Duodenal mucosa (tissue), 2 donors: ENCODE data around the gene ATP8B1.
"Not testable (repeated sequence)": the region's sequence is repeated elsewhere in the genome, so short reads cannot be mapped to it uniquely, and the experiment has no call there.

ENCODE experiments used
- H3K27ac ChIP-seq: one replicate; pipeline ENCODE4 v1.7.0; 2013; ENCODE audit warnings: low read depth, low read length
- H3K27me3 ChIP-seq, 2 donors: one replicate each; pipeline ENCODE4 v1.7.0; 2013; ENCODE audit warnings: low read length in 2 of 2, control low read depth in 1 of 2; ENCODE audit not compliant: insufficient read depth in 2 of 2, control insufficient read depth in 1 of 2
- H3K36me3 ChIP-seq, 2 donors: one replicate each; pipeline ENCODE4 v1.7.0; 2013; ENCODE audit warnings: low read length in 2 of 2, control low read depth in 1 of 2; ENCODE audit not compliant: insufficient read depth in 2 of 2, control insufficient read depth in 1 of 2
- H3K4me1 ChIP-seq, 2 donors: one replicate each; pipeline ENCODE4 v1.7.0; 2013; ENCODE audit warnings: low read length in 2 of 2, control low read depth in 1 of 2; ENCODE audit not compliant: insufficient read depth in 2 of 2, control insufficient read depth in 1 of 2
- H3K4me3 ChIP-seq, 2 donors: one replicate each; pipeline ENCODE4 v1.7.0; 2013; ENCODE audit warnings: low read length in 2 of 2, low read depth in 1 of 2
- H3K9ac ChIP-seq, 2 donors: one replicate each; pipeline ENCODE4 v1.7.0; 2013; ENCODE audit warnings: low read length in 2 of 2, low read depth in 1 of 2
- H3K9me3 ChIP-seq, 2 donors: one replicate each; pipeline ENCODE4 v1.7.0; 2013; ENCODE audit warnings: low read length in 2 of 2, control low read depth in 1 of 2; ENCODE audit not compliant: control insufficient read depth in 1 of 2

The ATP8B1 gene

GRCh38 chr18:57803103-57803969, at the start of gene ATP8B1:
ATP8B1 (minus strand) TSS chr18:57803315; CDS start chr18:57731807, 71,508 bp downstream.
- Histone ChIP-seq H3K36me3 (no peaks in the 10 kb centered on the region), H3K4me1 (peaks cover 14 to 29% of the 10 kb centered on the region in 2 donors), H3K4me3 (peak within 1 kb of the TSS; percentile 92 to 95), H3K27me3 (peaks cover 0 to 11% of the 10 kb centered on the region in 2 donors), H3K9me3 (no peaks in the 10 kb centered on the region), H3K9ac (peak within 1 kb of the TSS; percentile 77 to 94), H3K27ac (peak within 1 kb of the TSS; percentile 84)

- Histone ChIP-seq H3K9me3 (no peaks in the 10 kb centered on the region), H3K27ac (no peak overlapping the region), H3K27me3 (no peaks in the 10 kb centered on the region), H3K9ac (no peak overlapping the region), H3K4me1 (peaks cover 15 to 17% of the 10 kb centered on the region in 2 donors), H3K4me3 (no peak overlapping the region), H3K36me3 (no peaks in the 10 kb centered on the region)
Observed at GRCh38 chr18:57850063-57850462, 46.9 kb upstream of the ATP8B1 start.

GRCh38 chr18:57848374-57848773, 45.3 kb upstream of the ATP8B1 start:
- not testable (repeated sequence) for H3K36me3 ChIP-seq, H3K27me3 ChIP-seq, H3K27ac ChIP-seq, H3K9ac ChIP-seq, H3K9me3 ChIP-seq, H3K4me3 ChIP-seq
- peaks cover 10 to 21% of the 10 kb centered on the region in 2 donors for H3K4me1 ChIP-seq

GRCh38 chr18:57847431-57847830, 44.3 kb upstream of the ATP8B1 start:
- H3K9ac ChIP-seq, H3K27ac ChIP-seq, H3K4me3 ChIP-seq, H3K9me3 ChIP-seq, H3K27me3 ChIP-seq, H3K36me3 ChIP-seq: not testable (repeated sequence)
- H3K4me1 ChIP-seq = peaks cover 10 to 23% of the 10 kb centered on the region in 2 donors

GRCh38 chr18:57846258-57846657, 43.1 kb upstream of the ATP8B1 start:
- no peaks in the 10 kb centered on the region for H3K27me3 ChIP-seq
- H3K4me1 ChIP-seq = peaks cover 10 to 23% of the 10 kb centered on the region in 2 donors
- no peaks in the 10 kb centered on the region for H3K36me3 ChIP-seq
- no peak overlapping the region for H3K9ac ChIP-seq
- H3K27ac ChIP-seq = no peak overlapping the region
- no peak overlapping the region for H3K4me3 ChIP-seq
- H3K9me3 ChIP-seq = no peaks in the 10 kb centered on the region

- H3K9ac ChIP-seq = no peak overlapping the region
- peaks cover 10 to 23% of the 10 kb centered on the region in 2 donors for H3K4me1 ChIP-seq
- no peaks in the 10 kb centered on the region for H3K9me3 ChIP-seq
- H3K36me3 ChIP-seq = no peaks in the 10 kb centered on the region
- no peak overlapping the region for H3K4me3 ChIP-seq
- H3K27ac ChIP-seq = no peak overlapping the region
- H3K27me3 ChIP-seq = no peaks in the 10 kb centered on the region
Observed at GRCh38 chr18:57845605-57846074, 42.5 kb upstream of the ATP8B1 start.

- Histone ChIP-seq H3K27ac (no peak overlapping the region), H3K9ac (no peak overlapping the region), H3K9me3 (no peaks in the 10 kb centered on the region), H3K27me3 (no peaks in the 10 kb centered on the region), H3K36me3 (no peaks in the 10 kb centered on the region), H3K4me3 (no peak overlapping the region), H3K4me1 (peaks cover 10 to 23% of the 10 kb centered on the region in 2 donors)
Observed at GRCh38 chr18:57844319-57844718, 41.2 kb upstream of the ATP8B1 start.

GRCh38 chr18:57843386-57843785, 40.3 kb upstream of the ATP8B1 start:
- no peak overlapping the region for H3K4me3 ChIP-seq
- peaks cover 10 to 23% of the 10 kb centered on the region in 2 donors for H3K4me1 ChIP-seq
- H3K27me3 ChIP-seq = no peaks in the 10 kb centered on the region
- H3K9me3 ChIP-seq = no peaks in the 10 kb centered on the region
- H3K36me3 ChIP-seq = no peaks in the 10 kb centered on the region
- H3K27ac ChIP-seq = no peak overlapping the region
- no peak overlapping the region for H3K9ac ChIP-seq

- Histone ChIP-seq H3K9ac (no peak overlapping the region), H3K27me3 (no peaks in the 10 kb centered on the region), H3K27ac (no peak overlapping the region), H3K4me1 (peaks cover 9 to 22% of the 10 kb centered on the region in 2 donors), H3K9me3 (no peaks in the 10 kb centered on the region), H3K4me3 (no peak overlapping the region), H3K36me3 (no peaks in the 10 kb centered on the region)
Observed at GRCh38 chr18:57841568-57841967, 38.5 kb upstream of the ATP8B1 start.

GRCh38 chr18:57839942-57840381, 36.8 kb upstream of the ATP8B1 start:
- no peak overlapping the region for H3K27ac ChIP-seq
- H3K4me3 ChIP-seq = no peak overlapping the region
- no peaks in the 10 kb centered on the region for H3K36me3 ChIP-seq

More at GRCh38 chr18:57839942-57840381, 36.8 kb upstream of the ATP8B1 start:
- no peak overlapping the region for H3K9ac ChIP-seq
- H3K4me1 ChIP-seq = peaks cover 0 to 11% of the 10 kb centered on the region in 2 donors
- H3K27me3 ChIP-seq = no peaks in the 10 kb centered on the region
- no peaks in the 10 kb centered on the region for H3K9me3 ChIP-seq
